Measurements from ENCODE around the gene TAB2.

DNA sequence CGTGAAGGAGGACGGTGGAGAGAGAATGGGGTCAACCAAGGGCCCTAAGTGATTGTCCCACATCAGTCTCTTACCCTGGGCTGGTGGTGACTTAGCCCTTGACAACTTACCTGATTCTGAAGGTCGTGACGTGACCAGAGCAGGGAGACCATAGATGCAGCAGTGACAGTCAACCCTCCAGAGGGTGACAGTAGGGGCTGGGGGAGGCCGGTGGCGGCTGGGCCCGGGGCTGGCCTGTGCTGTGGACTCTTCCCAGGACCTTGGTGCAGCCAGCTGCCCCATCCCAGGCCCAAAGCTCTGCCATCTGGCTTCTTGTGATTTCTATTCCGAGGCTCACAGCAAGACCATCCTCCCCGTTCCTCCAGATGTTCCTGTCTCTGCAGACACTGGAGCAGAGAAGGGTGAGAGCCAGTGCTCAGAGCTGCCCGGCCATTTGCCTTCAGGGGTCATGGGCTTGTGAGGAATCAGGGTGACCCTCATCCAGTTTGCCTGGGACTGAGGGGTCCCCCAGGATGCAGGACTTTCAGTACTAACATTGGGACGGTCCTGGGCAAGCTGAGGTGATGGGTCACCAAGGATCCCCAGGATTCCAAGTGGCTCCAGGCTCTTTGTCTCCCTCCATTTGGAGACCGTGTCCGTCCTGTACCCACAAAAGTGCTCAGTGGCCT is 118.5 kb downstream of the TAB2 start:
- TF ChIP-seq, protein P1, sequence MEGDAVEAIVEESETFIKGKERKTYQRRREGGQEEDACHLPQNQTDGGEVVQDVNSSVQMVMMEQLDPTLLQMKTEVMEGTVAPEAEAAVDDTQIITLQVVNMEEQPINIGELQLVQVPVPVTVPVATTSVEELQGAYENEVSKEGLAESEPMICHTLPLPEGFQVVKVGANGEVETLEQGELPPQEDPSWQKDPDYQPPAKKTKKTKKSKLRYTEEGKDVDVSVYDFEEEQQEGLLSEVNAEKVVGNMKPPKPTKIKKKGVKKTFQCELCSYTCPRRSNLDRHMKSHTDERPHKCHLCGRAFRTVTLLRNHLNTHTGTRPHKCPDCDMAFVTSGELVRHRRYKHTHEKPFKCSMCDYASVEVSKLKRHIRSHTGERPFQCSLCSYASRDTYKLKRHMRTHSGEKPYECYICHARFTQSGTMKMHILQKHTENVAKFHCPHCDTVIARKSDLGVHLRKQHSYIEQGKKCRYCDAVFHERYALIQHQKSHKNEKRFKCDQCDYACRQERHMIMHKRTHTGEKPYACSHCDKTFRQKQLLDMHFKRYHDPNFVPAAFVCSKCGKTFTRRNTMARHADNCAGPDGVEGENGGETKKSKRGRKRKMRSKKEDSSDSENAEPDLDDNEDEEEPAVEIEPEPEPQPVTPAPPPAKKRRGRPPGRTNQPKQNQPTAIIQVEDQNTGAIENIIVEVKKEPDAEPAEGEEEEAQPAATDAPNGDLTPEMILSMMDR (IDR thresholded peaks at IDR 0.05; ENCODE audit: extremely low read depth in 1 of 2, insufficient read depth in 1 of 2, low read depth in 1 of 2, low read length in 2 of 2), result no peak
- TF ChIP-seq, protein P2, sequence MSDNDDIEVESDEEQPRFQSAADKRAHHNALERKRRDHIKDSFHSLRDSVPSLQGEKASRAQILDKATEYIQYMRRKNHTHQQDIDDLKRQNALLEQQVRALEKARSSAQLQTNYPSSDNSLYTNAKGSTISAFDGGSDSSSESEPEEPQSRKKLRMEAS (IDR thresholded peaks at IDR 0.05; ENCODE audit: insufficient read depth, insufficient read length), result no peak
- TF ChIP-seq POLR2AphosphoS5 (IDR thresholded peaks at IDR 0.05; ENCODE audit: insufficient read depth, low read depth, low read length) (no peak), POLR2A (IDR thresholded peaks at IDR 0.05; ENCODE audit: low read depth, low read length) (no peak)

Data from endothelial cell of umbilical vein (primary cell).